H9 (cell line): ENCODE results near the gene SATB1. TPM values are rescaled to one million over a fixed set of nuclear protein-coding genes. Genes with fewer than 3 reads are reported as not detected.

Source experiments
- DNase-seq: peaks from one replicate; pipeline ENCODE4 v3.0.0-alpha.2; 2017
- H2AFZ ChIP-seq: one replicate; pipeline ENCODE4 v1.6.1; 2013; ENCODE audit warnings: mild to moderate bottlenecking, low read length, control low read depth, moderate library complexity
- H2AK5ac ChIP-seq: 2 replicates; pipeline ENCODE4 v1.6.1; 2013; ENCODE audit warnings: low read length, control low read depth, mixed read lengths; ENCODE audit not compliant: insufficient read length
- H2BK120ac ChIP-seq: one replicate; pipeline ENCODE4 v1.6.1; 2013; ENCODE audit warnings: low read depth, mild to moderate bottlenecking, low read length, control low read depth, inconsistent platforms; ENCODE audit not compliant: poor library complexity, severe bottlenecking
- H2BK12ac ChIP-seq: 2 replicates; pipeline ENCODE4 v1.6.1; 2013; ENCODE audit warnings: low read length, control low read depth, mixed read lengths, low read depth; ENCODE audit not compliant: insufficient read length
- H2BK15ac ChIP-seq: 2 replicates; pipeline ENCODE4 v1.6.1; 2013; ENCODE audit warnings: low read depth, low read length, control low read depth
- H2BK20ac ChIP-seq: one replicate; pipeline ENCODE4 v1.6.1; 2013; ENCODE audit warnings: low read depth, mild to moderate bottlenecking, low read length, control low read depth, inconsistent platforms; ENCODE audit not compliant: poor library complexity, severe bottlenecking
- H2BK5ac ChIP-seq: 2 replicates; pipeline ENCODE4 v1.6.1; 2013; ENCODE audit warnings: low read length, control low read depth, mixed read lengths; ENCODE audit not compliant: insufficient read length
- H3K14ac ChIP-seq: 2 replicates; pipeline ENCODE4 v1.6.1; 2013; ENCODE audit warnings: low read length, control low read depth; ENCODE audit not compliant: insufficient read depth
- H3K18ac ChIP-seq: 2 replicates; pipeline ENCODE4 v1.6.1; 2013; ENCODE audit warnings: low read depth, mild to moderate bottlenecking, mixed read lengths, low read length, control low read depth; ENCODE audit not compliant: insufficient read length
- H3K23ac ChIP-seq: 2 replicates; pipeline ENCODE4 v1.6.1; 2013; ENCODE audit warnings: low read length, control low read depth, mixed read lengths, low read depth; ENCODE audit not compliant: insufficient read length
- H3K23me2 ChIP-seq: 2 replicates; pipeline ENCODE4 v1.6.1; 2013; ENCODE audit warnings: low read depth, mild to moderate bottlenecking, mixed read lengths, low read length, control low read depth; ENCODE audit not compliant: insufficient read length, poor library complexity, severe bottlenecking
- H3K27ac ChIP-seq: 2 replicates; pipeline ENCODE4 v1.5.1; 2013; ENCODE audit warnings: low read length, control low read depth, mixed read lengths, low read depth; ENCODE audit not compliant: insufficient read length
- H3K27me3 ChIP-seq: 2 replicates; pipeline ENCODE4 v1.6.1; 2013; ENCODE audit warnings: low read length, control low read depth, inconsistent platforms; ENCODE audit not compliant: insufficient read depth
- H3K4ac ChIP-seq: 2 replicates; pipeline ENCODE4 v1.6.1; 2013; ENCODE audit warnings: low read depth, mild to moderate bottlenecking, control low read depth, inconsistent platforms, low read length, moderate library complexity
- H3K4me1 ChIP-seq: 2 replicates; pipeline ENCODE4 v1.6.1; 2013; ENCODE audit warnings: low read length, control low read depth, inconsistent platforms; ENCODE audit not compliant: insufficient read depth
- H3K4me2 ChIP-seq: 2 replicates; pipeline ENCODE4 v1.6.1; 2013; ENCODE audit warnings: low read length, control low read depth, mixed read lengths; ENCODE audit not compliant: insufficient read length, insufficient read depth
- H3K56ac ChIP-seq: 2 replicates; pipeline ENCODE4 v1.6.1; 2013; ENCODE audit warnings: low read depth, mild to moderate bottlenecking, mixed read lengths, low read length, control low read depth; ENCODE audit not compliant: insufficient read length
- H3K79me1 ChIP-seq: 2 replicates; pipeline ENCODE4 v1.6.1; 2013; ENCODE audit warnings: low read depth, mild to moderate bottlenecking, moderate library complexity, low read length, control low read depth, inconsistent platforms; ENCODE audit not compliant: insufficient read depth, poor library complexity, severe bottlenecking
- H3K79me2 ChIP-seq: 2 replicates; pipeline ENCODE4 v1.6.1; 2013; ENCODE audit warnings: low read length, control low read depth, inconsistent platforms; ENCODE audit not compliant: insufficient read depth
- H3K9ac ChIP-seq: 2 replicates; pipeline ENCODE4 v1.6.1; 2013; ENCODE audit warnings: low read length, control low read depth, mixed read lengths; ENCODE audit not compliant: insufficient read length; ENCODE audit errors: extremely low read depth
- H3K9me3 ChIP-seq: one replicate; pipeline ENCODE4 v1.6.1; 2013; ENCODE audit warnings: low read depth, low read length, inconsistent platforms; ENCODE audit not compliant: control insufficient read depth
- H3T11ph ChIP-seq: one replicate; pipeline ENCODE4 v1.6.1; 2013; ENCODE audit warnings: mild to moderate bottlenecking, low read length, control low read depth, inconsistent platforms
- H4K20me1 ChIP-seq: one replicate; pipeline ENCODE4 v1.6.1; 2013; ENCODE audit not compliant: control insufficient read depth, insufficient read length, insufficient read depth
- H4K5ac ChIP-seq: 2 replicates; pipeline ENCODE4 v1.6.1; 2013; ENCODE audit warnings: low read depth, mild to moderate bottlenecking, mixed read lengths, low read length, control low read depth; ENCODE audit not compliant: insufficient read length
- H4K8ac ChIP-seq: replicated peaks from 2 replicates; pipeline ENCODE4 v1.6.1; 2013; ENCODE audit warnings: low read length, control low read depth, mixed read lengths, low read depth; ENCODE audit not compliant: insufficient read length
- H4K91ac ChIP-seq: 2 replicates; pipeline ENCODE4 v1.6.1; 2013; ENCODE audit warnings: low read depth, mild to moderate bottlenecking, moderate library complexity, mixed read lengths, low read length, control low read depth; ENCODE audit not compliant: insufficient read length
- H3K27ac Mint-ChIP-seq, 3 experiments: 2 replicates in 2 of 3; 3 replicates in 1 of 3; pipeline ENCODE4 v1.8.0; 2020 to 2021; ENCODE audit warnings: mixed read lengths in 3 of 3, mild to moderate bottlenecking in 1 of 3, moderate library complexity in 1 of 3
- H3K27me3 Mint-ChIP-seq: 2 replicates; pipeline ENCODE4 v1.8.0; 2021; ENCODE audit warnings: low read depth, mild to moderate bottlenecking, moderate library complexity, mixed read lengths
- H3K36me3 Mint-ChIP-seq, 3 experiments: 2 replicates in 2 of 3; 3 replicates in 1 of 3; pipeline ENCODE4 v1.8.0; 2020 to 2021; ENCODE audit warnings: low read depth in 3 of 3, mixed read lengths in 3 of 3; ENCODE audit not compliant: insufficient read depth in 1 of 3
- H3K4me1 Mint-ChIP-seq, 2 experiments: 2 replicates each; pipeline ENCODE4 v1.8.0; 2020; ENCODE audit warnings: mixed read lengths in 2 of 2
- H3K4me3 Mint-ChIP-seq, 2 experiments: 2 replicates in 1 of 2; 3 replicates in 1 of 2; pipeline ENCODE4 v1.8.0; 2020 to 2021; ENCODE audit warnings: mild to moderate bottlenecking in 2 of 2, mixed read lengths in 2 of 2, moderate library complexity in 1 of 2
- H3K9me3 Mint-ChIP-seq, 2 experiments: 2 replicates in 1 of 2; 3 replicates in 1 of 2; pipeline ENCODE4 v1.8.0; 2020; ENCODE audit warnings: mild to moderate bottlenecking in 2 of 2, mixed read lengths in 2 of 2, moderate library complexity in 1 of 2
- WGBS: extraction: QIAGEN DNeasy Blood & Tissue Kit; methylation state at CpG from one replicate; pipeline ENCODE4 v1.1.7; 2013; ENCODE audit warnings: missing lambda C conversion rate, low lambda C conversion rate, mixed read lengths; ENCODE audit not compliant: insufficient read length; ENCODE audit errors: extremely low coverage; 5-methylcytosine and 5-hydroxymethylcytosine counted together
- total RNA-seq: library from RNA; stranded (reverse); gene quantifications from 2 replicates; pipeline ENCODE4 v1.2.1, GENCODE V29; 2021
- TF ChIP-seq, protein P1 (sequence below): fragments of 200-600 bp; sonication (generic); conservative IDR thresholded peaks from 3 replicates; pipeline ENCODE4 v1.8.0; 2021; ENCODE audit warnings: antibody characterized with exemption, mild to moderate bottlenecking

SATB1 gene
- total RNA-seq, 1 experiment from 2014 or later = 30.7 TPM

DNA sequence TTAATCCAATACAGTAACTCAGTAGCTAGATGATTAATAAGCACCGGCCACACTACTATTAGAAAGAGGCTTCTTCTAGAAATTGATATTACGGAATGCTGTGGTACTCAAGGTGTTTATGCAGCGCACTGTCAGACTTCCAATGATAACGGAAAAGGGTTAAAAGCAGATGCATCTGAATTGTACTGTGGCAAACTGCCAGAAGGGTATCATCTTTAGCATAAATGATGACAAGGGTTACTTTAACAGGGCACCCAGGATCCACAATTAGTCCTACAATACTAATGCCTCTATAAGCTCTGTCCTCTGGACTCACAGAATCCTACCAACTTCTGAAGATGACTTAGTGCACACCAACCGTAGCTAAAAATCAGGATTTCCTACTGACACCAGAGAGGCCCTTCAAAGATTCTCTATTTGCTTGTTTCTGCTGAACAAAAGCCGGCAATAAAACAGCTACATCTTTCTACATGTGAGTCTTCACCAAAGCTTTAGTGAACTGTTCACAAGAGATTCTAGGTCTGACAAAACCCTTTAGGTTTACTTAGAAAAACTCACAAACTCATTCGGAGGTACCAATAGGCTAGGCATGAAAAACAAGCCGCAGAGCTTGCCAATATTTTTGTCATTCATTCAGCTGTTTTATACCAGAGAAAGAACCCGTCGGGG is 7.1 kb downstream of the SATB1 start:
- Histone ChIP-seq H3K23ac (no peak overlapping the region), H3T11ph (no peak overlapping the region)

More for the DNA sequence above, 7.1 kb downstream of the SATB1 start:
- no peaks in the 10 kb centered on the region for H4K20me1 ChIP-seq
- H4K8ac ChIP-seq = no peak overlapping the region
- H3K4ac ChIP-seq = no peak overlapping the region
- Mint-ChIP-seq H3K36me3 (peaks cover 0 to 38% (median 32%) of the 10 kb centered on the region in 3 experiments; a peak in 5 of 7 replicates), H3K27me3 (no peaks in the 10 kb centered on the region), H3K4me3 (no peak overlapping the region), H3K27ac (0 out of 7 replicates have a peak overlapping the region, but pooled peaks of 1 of the 3 experiments have one; percentile 22), H3K4me1 (peaks cover 6 to 8% of the 10 kb centered on the region in 2 experiments), H3K9me3 (no peaks in the 10 kb centered on the region)
- no peaks in the 10 kb centered on the region for H3K27me3 ChIP-seq
- no peak overlapping the region for H2BK20ac ChIP-seq
- no peaks in the 10 kb centered on the region for H3K79me1 ChIP-seq
- no peak overlapping the region for H3K14ac ChIP-seq
- no peaks in the 10 kb centered on the region for H3K9me3 ChIP-seq
- no peaks in the 10 kb centered on the region for H3K79me2 ChIP-seq
- no peak overlapping the region for H2BK15ac ChIP-seq
- H3K23me2 ChIP-seq = no peaks in the 10 kb centered on the region
- H4K5ac ChIP-seq = no peak overlapping the region
- no peak overlapping the region for H3K9ac ChIP-seq
- no peak overlapping the region for H2AFZ ChIP-seq
- no peak overlapping the region for H2AK5ac ChIP-seq
- H2BK12ac ChIP-seq = no peak overlapping the region
- DNase-seq = no peak
- H3K4me1 ChIP-seq = 0 out of 2 replicates have a peak, but pooled peaks cover 2% of the 10 kb centered on the region
- H2BK120ac ChIP-seq = no peak overlapping the region
- H2BK5ac ChIP-seq = no peak overlapping the region
- TF ChIP-seq, protein P1, sequence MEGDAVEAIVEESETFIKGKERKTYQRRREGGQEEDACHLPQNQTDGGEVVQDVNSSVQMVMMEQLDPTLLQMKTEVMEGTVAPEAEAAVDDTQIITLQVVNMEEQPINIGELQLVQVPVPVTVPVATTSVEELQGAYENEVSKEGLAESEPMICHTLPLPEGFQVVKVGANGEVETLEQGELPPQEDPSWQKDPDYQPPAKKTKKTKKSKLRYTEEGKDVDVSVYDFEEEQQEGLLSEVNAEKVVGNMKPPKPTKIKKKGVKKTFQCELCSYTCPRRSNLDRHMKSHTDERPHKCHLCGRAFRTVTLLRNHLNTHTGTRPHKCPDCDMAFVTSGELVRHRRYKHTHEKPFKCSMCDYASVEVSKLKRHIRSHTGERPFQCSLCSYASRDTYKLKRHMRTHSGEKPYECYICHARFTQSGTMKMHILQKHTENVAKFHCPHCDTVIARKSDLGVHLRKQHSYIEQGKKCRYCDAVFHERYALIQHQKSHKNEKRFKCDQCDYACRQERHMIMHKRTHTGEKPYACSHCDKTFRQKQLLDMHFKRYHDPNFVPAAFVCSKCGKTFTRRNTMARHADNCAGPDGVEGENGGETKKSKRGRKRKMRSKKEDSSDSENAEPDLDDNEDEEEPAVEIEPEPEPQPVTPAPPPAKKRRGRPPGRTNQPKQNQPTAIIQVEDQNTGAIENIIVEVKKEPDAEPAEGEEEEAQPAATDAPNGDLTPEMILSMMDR = no peak
- H4K91ac ChIP-seq = no peak overlapping the region
- no CpG with 5 or more reads among the region's 10 CpGs for WGBS
- H3K56ac ChIP-seq = no peak overlapping the region
- H3K27ac ChIP-seq = no peak overlapping the region
- no peak overlapping the region for H3K18ac ChIP-seq
- H3K4me2 ChIP-seq = no peak overlapping the region
